Cardiac fibroblast (primary cell): ENCODE results near the gene NOXA1.

ENCODE experiments used
- DNase-seq, 2 donors: peaks; one replicate each; pipeline versions ENCODE4 v3.0.0 to v3.0.0-alpha.2; 2010; ENCODE audit warnings: low read depth in 2 of 2
- H3K4me3 ChIP-seq, 2 donors: replicated peaks in 1 of 2; 1 replicate in 1 of 2; 2 replicates in 1 of 2; pipeline ENCODE4 v1.5.1; 2011; ENCODE audit warnings: low read depth in 2 of 2, low read length in 2 of 2, mild to moderate bottlenecking in 2 of 2, moderate library complexity in 1 of 2
- TF ChIP-seq, protein P1 (sequence below): IDR thresholded peaks from one replicate; pipeline ENCODE4 v1.5.1; 2011; ENCODE audit warnings: low read depth, mild to moderate bottlenecking, low read length, inconsistent platforms

NOXA1 gene

DNA sequence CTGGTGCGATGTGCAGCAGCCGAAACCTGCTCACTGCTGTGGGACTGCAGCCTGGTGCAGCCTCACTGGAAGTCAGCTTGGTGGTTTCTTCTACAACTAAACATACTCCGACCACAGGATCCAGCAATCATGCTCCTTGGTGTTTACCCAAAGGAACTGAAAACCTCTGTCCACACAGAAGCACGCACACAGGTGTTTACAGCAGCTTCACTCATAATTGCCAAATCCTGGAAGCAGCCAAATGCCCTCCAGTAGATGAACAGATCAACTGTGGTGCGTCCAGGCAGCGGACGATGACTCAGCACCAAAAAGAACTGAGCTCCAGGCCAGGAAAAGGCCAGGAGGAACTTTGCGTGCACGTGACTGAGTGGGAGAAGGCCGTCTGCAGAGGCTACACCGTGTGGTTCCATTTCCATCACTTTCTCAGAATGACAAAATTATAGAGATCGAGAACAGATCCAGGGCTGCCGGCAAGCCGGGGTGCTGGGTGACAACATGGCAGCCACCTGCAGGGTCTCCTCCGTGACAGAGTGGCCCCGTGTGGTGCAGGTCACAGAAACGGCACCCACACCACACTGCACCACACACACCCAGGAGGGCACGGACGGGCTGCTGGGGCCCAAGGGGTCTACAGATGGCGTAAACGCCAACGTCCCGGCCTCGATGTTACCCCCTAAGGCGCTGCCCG, 59.0 kb downstream of the NOXA1 start:
- DNase-seq = peak; percentile 76 to 78
- no peak overlapping the region for H3K4me3 ChIP-seq
- TF ChIP-seq, protein P1, sequence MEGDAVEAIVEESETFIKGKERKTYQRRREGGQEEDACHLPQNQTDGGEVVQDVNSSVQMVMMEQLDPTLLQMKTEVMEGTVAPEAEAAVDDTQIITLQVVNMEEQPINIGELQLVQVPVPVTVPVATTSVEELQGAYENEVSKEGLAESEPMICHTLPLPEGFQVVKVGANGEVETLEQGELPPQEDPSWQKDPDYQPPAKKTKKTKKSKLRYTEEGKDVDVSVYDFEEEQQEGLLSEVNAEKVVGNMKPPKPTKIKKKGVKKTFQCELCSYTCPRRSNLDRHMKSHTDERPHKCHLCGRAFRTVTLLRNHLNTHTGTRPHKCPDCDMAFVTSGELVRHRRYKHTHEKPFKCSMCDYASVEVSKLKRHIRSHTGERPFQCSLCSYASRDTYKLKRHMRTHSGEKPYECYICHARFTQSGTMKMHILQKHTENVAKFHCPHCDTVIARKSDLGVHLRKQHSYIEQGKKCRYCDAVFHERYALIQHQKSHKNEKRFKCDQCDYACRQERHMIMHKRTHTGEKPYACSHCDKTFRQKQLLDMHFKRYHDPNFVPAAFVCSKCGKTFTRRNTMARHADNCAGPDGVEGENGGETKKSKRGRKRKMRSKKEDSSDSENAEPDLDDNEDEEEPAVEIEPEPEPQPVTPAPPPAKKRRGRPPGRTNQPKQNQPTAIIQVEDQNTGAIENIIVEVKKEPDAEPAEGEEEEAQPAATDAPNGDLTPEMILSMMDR = no peak
